Activated CD8-positive, alpha-beta T cell treated with anti-CD3 and anti-CD28 coated beads for 36 hours (primary cell): ENCODE measurements around the gene COX6B1. TPM values are rescaled to one million over a fixed set of nuclear protein-coding genes. Genes with fewer than 3 reads are reported as not detected.

Experiments
- ATAC-seq: fragments of 200-7000 bp; cut with Tn5 transposase; one replicate; pipeline ENCODE4 v1.10.0; 2021; ENCODE audit warnings: mild to moderate bottlenecking, moderate library complexity
- CTCF ChIA-PET: fragments of 350-600 bp; sonication (Branson Sonifier 250); formaldehyde crosslinking; loops from one replicate; lab custom pipeline; 2021; ENCODE audit warnings: antibody characterized with exemption; lab: Charles Lee
- POLR2A ChIA-PET: fragments of 350-600 bp; sonication (Branson Sonifier 250); formaldehyde crosslinking; loops from one replicate; lab custom pipeline; 2021; ENCODE audit warnings: antibody characterized with exemption; lab: Charles Lee
- DNase-seq: peaks from one replicate; pipeline ENCODE4 v3.0.0-alpha.2; 2020
- H3K27ac Mint-ChIP-seq: one replicate; pipeline ENCODE4 v1.8.0; 2021; ENCODE audit warnings: mild to moderate bottlenecking, mixed read lengths
- H3K27me3 Mint-ChIP-seq: one replicate; pipeline ENCODE4 v1.8.0; 2021; ENCODE audit warnings: mixed read lengths
- H3K36me3 Mint-ChIP-seq: one replicate; pipeline ENCODE4 v1.8.0; 2021; ENCODE audit warnings: low read depth, mixed read lengths
- H3K4me1 Mint-ChIP-seq: one replicate; pipeline ENCODE4 v1.8.0; 2021; ENCODE audit warnings: low read depth, mixed read lengths
- H3K4me3 Mint-ChIP-seq: one replicate; pipeline ENCODE4 v1.8.0; 2021; ENCODE audit warnings: mild to moderate bottlenecking, moderate library complexity, mixed read lengths
- H3K9me3 Mint-ChIP-seq: one replicate; pipeline ENCODE4 v1.8.0; 2021; ENCODE audit warnings: mixed read lengths
- intact Hi-C: fragments of 100-400 bp; cut with micrococcal nuclease; formaldehyde crosslinking; loops from one replicate; pipeline ENCODE4 v1.10.0; 2022
- total RNA-seq, 2 experiments: library from RNA; stranded (reverse); gene quantifications; one replicate each; pipeline ENCODE4 v1.2.3, GENCODE V29; 2021
- TF ChIP-seq, protein P1 (sequence below): fragments of 200-600 bp; IDR thresholded peaks from one replicate; pipeline ENCODE4 v1.8.0; 2022; ENCODE audit warnings: antibody characterized with exemption, mild to moderate bottlenecking

COX6B1 gene
- total RNA-seq, 2 experiments from 2014 or later: 432 to 437 TPM

DNA sequence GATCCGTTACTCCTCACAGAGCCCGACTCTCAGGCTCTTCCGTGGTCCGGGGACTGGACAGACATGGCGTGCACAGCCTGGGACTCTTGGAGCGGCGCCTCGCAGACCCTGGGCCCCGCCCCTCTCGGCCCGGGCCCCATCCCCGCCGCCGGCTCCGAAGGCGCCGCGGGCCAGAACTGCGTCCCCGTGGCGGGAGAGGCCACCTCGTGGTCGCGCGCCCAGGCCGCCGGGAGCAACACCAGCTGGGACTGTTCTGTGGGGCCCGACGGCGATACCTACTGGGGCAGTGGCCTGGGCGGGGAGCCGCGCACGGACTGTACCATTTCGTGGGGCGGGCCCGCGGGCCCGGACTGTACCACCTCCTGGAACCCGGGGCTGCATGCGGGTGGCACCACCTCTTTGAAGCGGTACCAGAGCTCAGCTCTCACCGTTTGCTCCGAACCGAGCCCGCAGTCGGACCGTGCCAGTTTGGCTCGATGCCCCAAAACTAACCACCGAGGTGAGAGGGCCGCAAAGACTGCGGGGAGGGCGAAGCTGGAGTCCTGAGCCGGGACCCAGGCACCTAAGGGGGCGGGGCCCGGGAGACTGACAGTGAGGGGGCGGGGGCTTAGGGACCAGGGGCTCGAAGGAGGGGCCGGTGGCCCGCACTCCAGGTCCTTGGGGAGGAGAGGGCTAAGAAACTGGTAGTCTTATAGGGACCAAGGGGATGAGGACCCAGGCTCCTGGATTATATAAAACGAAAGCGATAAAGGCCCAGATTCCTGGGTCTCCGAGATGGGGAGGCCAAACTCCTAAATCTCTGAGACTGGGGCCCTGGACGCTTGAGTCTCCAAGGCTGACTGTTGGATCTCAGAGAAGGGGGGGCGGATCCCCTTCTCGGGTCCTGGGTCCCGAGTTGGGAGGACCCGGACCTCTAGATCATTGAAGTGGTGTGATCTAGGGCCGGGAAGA is 4.6 kb upstream of the COX6B1 start:
- ChIA-PET POLR2A (interaction anchor here (0.8 to 3.0 kb wide), 7 partner anchors 12 to 128 kb away, joined by 3 to 13 read pairs (median 4); partner anchors contain the start of gene HAUS5), CTCF (interaction anchor here (1.0 to 1.3 kb wide), 3 partner anchors 68 to 86 kb away, joined by 3 to 4 read pairs (median 3); no protein-coding TSS in a partner anchor)
- Mint-ChIP-seq H3K4me1 (peaks cover 29% of the 10 kb centered on the region), H3K27ac (peak overlapping the region; percentile 85), H3K27me3 (no peaks in the 10 kb centered on the region), H3K36me3 (peaks cover 4% of the 10 kb centered on the region), H3K9me3 (no peaks in the 10 kb centered on the region), H3K4me3 (peak overlapping the region; percentile 76)
- TF ChIP-seq, protein P1, sequence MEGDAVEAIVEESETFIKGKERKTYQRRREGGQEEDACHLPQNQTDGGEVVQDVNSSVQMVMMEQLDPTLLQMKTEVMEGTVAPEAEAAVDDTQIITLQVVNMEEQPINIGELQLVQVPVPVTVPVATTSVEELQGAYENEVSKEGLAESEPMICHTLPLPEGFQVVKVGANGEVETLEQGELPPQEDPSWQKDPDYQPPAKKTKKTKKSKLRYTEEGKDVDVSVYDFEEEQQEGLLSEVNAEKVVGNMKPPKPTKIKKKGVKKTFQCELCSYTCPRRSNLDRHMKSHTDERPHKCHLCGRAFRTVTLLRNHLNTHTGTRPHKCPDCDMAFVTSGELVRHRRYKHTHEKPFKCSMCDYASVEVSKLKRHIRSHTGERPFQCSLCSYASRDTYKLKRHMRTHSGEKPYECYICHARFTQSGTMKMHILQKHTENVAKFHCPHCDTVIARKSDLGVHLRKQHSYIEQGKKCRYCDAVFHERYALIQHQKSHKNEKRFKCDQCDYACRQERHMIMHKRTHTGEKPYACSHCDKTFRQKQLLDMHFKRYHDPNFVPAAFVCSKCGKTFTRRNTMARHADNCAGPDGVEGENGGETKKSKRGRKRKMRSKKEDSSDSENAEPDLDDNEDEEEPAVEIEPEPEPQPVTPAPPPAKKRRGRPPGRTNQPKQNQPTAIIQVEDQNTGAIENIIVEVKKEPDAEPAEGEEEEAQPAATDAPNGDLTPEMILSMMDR: no peak
- intact Hi-C loops: no loop called here
- DNase-seq (peak; percentile 86), ATAC-seq (peak; percentile 26)

DNA sequence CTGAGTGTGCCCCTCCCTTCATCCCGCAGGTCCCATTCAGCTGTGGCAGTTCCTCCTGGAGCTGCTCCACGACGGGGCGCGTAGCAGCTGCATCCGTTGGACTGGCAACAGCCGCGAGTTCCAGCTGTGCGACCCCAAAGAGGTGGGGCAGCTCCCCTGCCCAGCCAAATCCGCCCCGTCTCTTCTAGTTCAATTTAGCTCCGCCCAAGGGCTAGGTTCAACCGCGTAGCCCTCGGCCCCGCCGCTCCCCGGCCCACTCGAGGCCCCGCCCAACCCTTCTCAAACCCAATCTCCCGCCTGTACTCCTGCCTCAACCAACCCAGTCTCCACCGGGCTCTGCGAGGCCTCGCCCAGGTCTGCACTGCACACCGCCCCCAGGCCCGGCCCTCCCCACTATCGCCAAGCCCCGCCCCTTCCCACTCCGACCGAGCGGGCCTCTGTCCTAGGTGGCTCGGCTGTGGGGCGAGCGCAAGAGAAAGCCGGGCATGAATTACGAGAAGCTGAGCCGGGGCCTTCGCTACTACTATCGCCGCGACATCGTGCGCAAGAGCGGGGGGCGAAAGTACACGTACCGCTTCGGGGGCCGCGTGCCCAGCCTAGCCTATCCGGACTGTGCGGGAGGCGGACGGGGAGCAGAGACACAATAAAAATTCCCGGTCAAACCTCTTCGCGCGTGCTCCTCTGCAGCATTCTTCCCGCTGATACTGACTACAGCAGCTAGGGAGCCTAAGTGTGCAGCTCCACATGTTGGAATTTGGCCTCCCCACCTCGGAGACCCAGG is 3.7 kb upstream of the COX6B1 start:
- CTCF ChIA-PET: interaction anchor here (1.0 to 1.3 kb wide), 3 partner anchors 68 to 87 kb away, joined by 3 to 4 read pairs (median 3); no protein-coding TSS in a partner anchor
- H3K4me1 Mint-ChIP-seq: peaks cover 34% of the 10 kb centered on the region
- TF ChIP-seq, protein P1: no peak

DNA sequence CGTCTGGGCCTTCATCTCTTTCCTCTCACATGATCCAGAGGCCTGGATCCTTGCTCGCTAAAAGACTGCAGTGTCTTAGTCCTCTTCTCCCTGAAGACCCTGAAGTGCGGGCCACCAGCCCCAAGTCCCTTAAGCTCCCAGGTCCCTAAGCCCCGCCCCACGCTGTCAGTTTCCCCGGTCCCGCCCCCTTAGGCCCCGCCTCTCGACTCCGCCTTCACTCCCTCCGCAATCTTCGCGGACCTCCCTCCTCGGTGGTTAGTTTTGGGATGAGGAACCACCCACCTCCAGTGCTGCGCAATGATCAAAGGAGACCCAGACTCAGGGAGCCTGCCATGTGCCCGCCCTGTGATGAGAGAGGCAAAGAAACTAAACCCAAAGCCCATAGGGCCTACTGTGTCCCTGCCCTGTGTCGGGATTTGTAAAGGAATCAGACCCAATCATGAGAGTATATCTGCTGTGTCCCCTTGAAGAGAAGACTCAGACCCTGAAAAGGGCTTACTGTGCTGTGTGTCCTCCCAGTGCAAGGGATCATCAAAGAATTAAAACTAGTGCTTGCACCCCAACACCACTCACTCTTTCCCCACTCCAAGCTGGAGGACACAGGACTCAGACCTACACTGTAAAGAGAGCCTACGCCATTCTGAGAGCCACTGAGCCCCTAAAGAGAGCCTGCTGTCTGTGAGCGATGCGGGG is 3.0 kb upstream of the COX6B1 start:
- ChIA-PET CTCF (interaction anchor here (1.0 to 1.3 kb wide), 2 partner anchors 69 to 87 kb away, joined by 3 to 4 read pairs; no protein-coding TSS in a partner anchor), POLR2A (interaction anchor here (0.8 to 3.0 kb wide), 5 partner anchors 9 to 66 kb away, joined by 3 to 13 read pairs (median 3); partner anchors contain the start of gene HAUS5)
- peaks cover 37% of the 10 kb centered on the region for H3K4me1 Mint-ChIP-seq
- H3K9me3 Mint-ChIP-seq: no peaks in the 10 kb centered on the region
- H3K27me3 Mint-ChIP-seq: no peaks in the 10 kb centered on the region
- TF ChIP-seq, protein P1: no peak
- ATAC-seq: peak; percentile 18
- intact Hi-C loops: no loop called here
- DNase-seq: peak; percentile 92
- H3K27ac Mint-ChIP-seq: peak overlapping the region; percentile 85
- H3K36me3 Mint-ChIP-seq: peaks cover 10% of the 10 kb centered on the region
- peak overlapping the region; percentile 76 for H3K4me3 Mint-ChIP-seq

More for the DNA sequence above, 3.7 kb upstream of the COX6B1 start:
- intact Hi-C loops: no loop called here
- Mint-ChIP-seq H3K36me3 (peaks cover 9% of the 10 kb centered on the region), H3K4me3 (peak overlapping the region; percentile 76), H3K27me3 (no peaks in the 10 kb centered on the region), H3K27ac (peak overlapping the region; percentile 85), H3K9me3 (no peaks in the 10 kb centered on the region)
- ATAC-seq (peak; percentile 85), DNase-seq (peak; percentile 99)
- POLR2A ChIA-PET: interaction anchor here (0.8 to 3.0 kb wide), 6 partner anchors 17 to 129 kb away, joined by 3 to 13 read pairs (median 4); partner anchors contain the start of gene HAUS5

DNA sequence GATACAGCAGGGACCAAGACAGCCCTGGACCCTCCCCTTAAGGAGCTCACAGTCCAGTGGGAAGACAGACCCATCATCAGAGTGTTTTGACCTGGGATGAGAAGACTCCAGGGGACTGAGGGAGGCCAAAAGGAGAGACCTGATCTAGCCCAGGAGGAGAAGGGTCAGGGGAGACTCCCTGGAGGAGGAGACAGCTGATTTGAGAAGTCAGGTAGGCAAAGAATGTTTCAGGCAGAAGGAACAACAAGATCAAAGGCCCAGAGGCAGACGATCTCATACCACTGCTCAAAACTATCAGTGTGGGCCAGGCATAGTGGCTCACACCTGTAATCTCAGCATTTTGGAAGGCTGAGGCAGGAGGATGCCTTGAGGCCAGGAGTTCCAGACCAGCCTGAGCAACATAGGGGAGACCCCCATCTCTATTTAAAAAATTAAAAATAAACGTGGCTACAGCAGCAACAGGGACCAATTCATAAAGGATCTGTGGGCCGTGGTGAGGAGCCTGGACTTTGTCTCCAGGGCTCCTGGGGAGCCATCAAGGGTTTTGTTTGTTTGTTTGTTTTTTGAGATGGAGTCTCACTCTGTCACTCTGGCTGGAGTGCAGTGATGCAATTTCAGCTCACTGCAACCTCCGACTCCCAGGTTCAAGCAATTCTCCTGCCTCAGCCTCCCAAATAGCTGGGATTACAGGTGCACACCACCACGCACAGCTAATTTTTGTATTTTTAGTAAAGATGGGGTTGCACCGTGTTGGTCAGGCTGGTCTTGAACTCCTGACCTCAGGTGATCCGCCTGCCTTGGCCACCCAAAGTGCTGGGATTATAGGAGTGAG is 2.2 kb upstream of the COX6B1 start:
- H3K9me3 Mint-ChIP-seq: no peaks in the 10 kb centered on the region
- no peak overlapping the region for H3K4me3 Mint-ChIP-seq
- DNase-seq (no peak), ATAC-seq (no peak)
- H3K27ac Mint-ChIP-seq: peak overlapping the region; percentile 17
- peaks cover 44% of the 10 kb centered on the region for H3K4me1 Mint-ChIP-seq
- TF ChIP-seq, protein P1: no peak
- intact Hi-C loops: no loop called here
- no peaks in the 10 kb centered on the region for H3K27me3 Mint-ChIP-seq
- POLR2A ChIA-PET: interaction anchor here (0.7 to 3.0 kb wide), 3 partner anchors 10 to 186 kb away, joined by 3 to 13 read pairs (median 4); no protein-coding TSS in a partner anchor
- H3K36me3 Mint-ChIP-seq: peaks cover 16% of the 10 kb centered on the region
- CTCF ChIA-PET: no interaction called here
